ENCODE data around the gene KCTD2.
"Not testable (repeated sequence)": the region's sequence is repeated elsewhere in the genome, so short reads cannot be mapped to it uniquely, and the experiment has no call there.

Gene KCTD2

DNA sequence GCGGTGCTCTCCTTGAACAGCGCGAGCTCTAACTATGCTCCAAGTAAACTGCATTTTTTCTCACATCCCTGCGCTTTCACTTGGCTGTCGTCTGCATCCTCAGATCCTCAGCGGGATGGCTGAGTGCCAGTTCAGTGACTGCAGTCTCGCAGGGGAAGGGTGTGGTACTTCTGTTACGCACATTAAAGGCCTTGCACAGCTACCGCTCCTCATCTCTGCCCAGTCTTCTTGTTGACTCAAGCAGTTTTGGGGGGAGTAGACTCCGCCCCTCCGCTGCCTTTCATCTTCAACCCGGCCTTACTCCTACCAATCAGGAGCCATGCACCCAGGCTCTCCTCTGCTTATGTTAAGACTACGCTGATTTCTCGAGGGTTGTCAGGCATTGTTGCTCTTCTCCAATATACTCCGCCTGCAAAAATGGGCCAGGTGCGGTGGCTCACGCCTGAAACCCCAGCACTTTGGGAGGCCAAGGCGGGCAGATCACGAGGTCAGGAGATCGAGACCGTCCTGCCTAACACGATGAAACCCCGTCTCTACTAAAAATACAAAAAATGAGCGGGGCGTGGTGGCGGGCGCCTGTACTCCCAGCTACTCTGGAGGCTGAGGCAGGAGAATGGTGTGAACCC, 10.3 kb upstream of the KCTD2 start:
- ChIA-PET CTCF (interaction anchor here (0.7 to 1.9 kb wide), 2 partner anchors 69 to 76 kb away, joined by 3 to 6 read pairs; no protein-coding TSS in a partner anchor), POLR2A (interaction anchor here (0.8 to 3.5 kb wide), 8 partner anchors 10 to 164 kb away, joined by 3 to 82 read pairs (median 4); partner anchors contain the start of genes ARMC7, ATP5PD, FDXR and KCTD2)
- peak; percentile 60 for DNase-seq (ENCODE audit: extremely low spot score)
- TF ChIP-seq, protein P1, sequence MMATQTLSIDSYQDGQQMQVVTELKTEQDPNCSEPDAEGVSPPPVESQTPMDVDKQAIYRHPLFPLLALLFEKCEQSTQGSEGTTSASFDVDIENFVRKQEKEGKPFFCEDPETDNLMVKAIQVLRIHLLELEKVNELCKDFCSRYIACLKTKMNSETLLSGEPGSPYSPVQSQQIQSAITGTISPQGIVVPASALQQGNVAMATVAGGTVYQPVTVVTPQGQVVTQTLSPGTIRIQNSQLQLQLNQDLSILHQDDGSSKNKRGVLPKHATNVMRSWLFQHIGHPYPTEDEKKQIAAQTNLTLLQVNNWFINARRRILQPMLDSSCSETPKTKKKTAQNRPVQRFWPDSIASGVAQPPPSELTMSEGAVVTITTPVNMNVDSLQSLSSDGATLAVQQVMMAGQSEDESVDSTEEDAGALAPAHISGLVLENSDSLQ (IDR thresholded peaks at IDR 0.05) = peak; percentile 46; the same call in 1 of the 2 replicates
- TF ChIP-seq FOXM1 (IDR thresholded peaks at IDR 0.05; ENCODE audit: borderline replicate concordance) = no peak

DNA sequence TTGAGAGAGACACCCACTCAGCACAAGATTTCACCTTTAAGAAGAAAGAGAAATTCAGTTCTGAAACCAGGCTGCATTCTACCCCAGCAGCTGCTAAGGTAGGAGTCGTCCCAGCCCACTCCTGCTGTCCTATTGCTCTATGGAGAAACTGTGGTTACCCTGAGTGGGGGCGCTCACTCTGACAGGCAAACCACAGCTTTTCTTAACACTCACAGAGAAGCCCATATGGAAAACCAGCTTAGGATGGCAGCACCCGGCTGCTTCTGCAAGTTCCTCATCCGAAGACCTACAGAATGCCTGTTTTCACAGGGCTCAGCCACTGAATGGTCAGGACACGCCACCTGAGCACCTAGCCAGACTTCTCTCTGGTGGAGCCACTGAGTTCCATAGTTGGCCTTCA, 7.8 kb upstream of the KCTD2 start:
- DNase-seq (ENCODE audit: extremely low spot score) = no peak
- TF ChIP-seq TARDBP (IDR thresholded peaks at IDR 0.05) = no peak
- no peak for TF ChIP-seq FOXA1 (IDR thresholded peaks at IDR 0.05)
- no peak for TF ChIP-seq ELF4 (IDR thresholded peaks at IDR 0.05)
- no peak for TF ChIP-seq FOXM1 (IDR thresholded peaks at IDR 0.05; ENCODE audit: borderline replicate concordance)
- TF ChIP-seq CTBP1 (IDR thresholded peaks at IDR 0.05; ENCODE audit: borderline replicate concordance) = no peak
- TF ChIP-seq SUZ12 (IDR thresholded peaks at IDR 0.05) = no peak
- TF ChIP-seq LEF1 (IDR thresholded peaks at IDR 0.05; ENCODE audit: borderline replicate concordance) = no peak
- no peak for TF ChIP-seq FOXK2 (IDR thresholded peaks at IDR 0.05)
- TF ChIP-seq ARNT (IDR thresholded peaks at IDR 0.05) = no peak
- TF ChIP-seq BHLHE40 (IDR thresholded peaks at IDR 0.05; ENCODE audit: borderline replicate concordance) = no peak
- TF ChIP-seq ZNF384 (IDR thresholded peaks at IDR 0.05) = no peak
- ChIA-PET CTCF (no interaction called here), POLR2A (interaction anchor here (1.4 kb wide), 1 partner anchor 8 kb away, joined by 3 read pairs; the partner anchor contains the start of genes ATP5PD and KCTD2)

DNA sequence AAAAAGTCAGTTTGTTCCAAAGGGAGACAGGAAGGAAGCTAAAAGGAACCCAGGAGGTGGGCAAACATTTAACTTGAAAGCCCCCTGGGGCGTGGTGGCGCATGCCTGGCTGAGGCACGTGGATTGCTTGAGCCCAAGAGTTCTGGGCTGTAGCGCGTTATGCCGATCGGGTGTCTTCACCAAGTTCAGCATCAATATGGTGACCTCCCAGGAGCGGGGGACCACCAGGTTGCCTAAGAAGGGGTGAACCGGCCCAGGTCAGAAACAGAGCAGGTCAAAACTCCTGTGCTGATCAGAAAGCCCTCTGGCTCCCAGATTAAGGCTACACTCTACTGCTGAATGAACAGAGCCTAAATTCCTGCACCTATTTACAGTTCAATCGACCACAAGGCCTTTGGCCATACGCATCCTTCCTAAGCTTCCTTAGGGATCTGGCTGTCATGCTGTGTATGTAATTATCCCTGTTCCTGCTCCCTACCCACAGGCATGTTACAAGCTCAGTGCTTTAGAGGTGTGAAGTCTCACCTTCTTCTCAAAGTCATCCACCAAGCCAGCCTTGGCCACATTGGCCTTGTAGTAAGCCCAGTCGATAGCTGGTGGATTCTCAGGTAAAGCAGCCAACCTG, 5.3 kb upstream of the KCTD2 start:
- TF ChIP-seq FOXA1 (IDR thresholded peaks at IDR 0.05) (no peak), BHLHE40 (IDR thresholded peaks at IDR 0.05; ENCODE audit: borderline replicate concordance) (no peak), L3MBTL2 (conservative IDR thresholded peaks at IDR 0.05) (no peak), SP1 (IDR thresholded peaks at IDR 0.05) (no peak)
- ChIA-PET POLR2A (interaction anchor here (1.5 to 1.8 kb wide), 2 partner anchors 29 to 54 kb away, joined by 4 to 8 read pairs; partner anchors contain the start of genes CDR2L and MRPL58), CTCF (interaction anchor here (0.6 to 0.7 kb wide), 2 partner anchors 88 to 201 kb away, joined by 3 to 4 read pairs; no protein-coding TSS in a partner anchor)

DNA sequence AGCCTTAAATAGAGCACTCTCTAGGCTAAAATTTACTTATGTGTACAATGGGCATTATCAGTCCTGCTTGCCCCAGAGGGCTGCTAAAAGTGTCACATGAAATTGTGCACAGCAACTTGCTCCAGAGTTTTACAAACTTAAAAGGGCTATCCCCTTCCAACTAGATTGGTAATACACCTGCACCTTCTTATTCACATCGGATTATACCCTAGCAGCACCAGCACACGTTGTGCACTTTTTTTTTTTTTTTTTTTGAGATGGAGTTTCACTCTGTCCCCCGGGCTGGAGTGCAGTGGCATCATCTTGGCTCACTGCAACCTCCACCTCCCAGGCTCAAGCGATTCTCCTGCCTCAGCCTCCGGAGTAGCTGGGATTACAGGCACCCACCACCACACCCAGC, 3.2 kb upstream of the KCTD2 start:
- TF ChIP-seq ZNF384 (IDR thresholded peaks at IDR 0.05) = peak; percentile 64; the same call in 1 of the 2 replicates
- POLR2A ChIA-PET; DNase-seq (ENCODE audit: extremely low spot score): not testable (repeated sequence)
- CTCF ChIA-PET = interaction anchor here (0.6 kb wide), 1 partner anchor 379 kb away, joined by 5 read pairs; no protein-coding TSS in a partner anchor

More for the DNA sequence above, 5.3 kb upstream of the KCTD2 start:
- DNase-seq (ENCODE audit: extremely low spot score) = no peak

DNA sequence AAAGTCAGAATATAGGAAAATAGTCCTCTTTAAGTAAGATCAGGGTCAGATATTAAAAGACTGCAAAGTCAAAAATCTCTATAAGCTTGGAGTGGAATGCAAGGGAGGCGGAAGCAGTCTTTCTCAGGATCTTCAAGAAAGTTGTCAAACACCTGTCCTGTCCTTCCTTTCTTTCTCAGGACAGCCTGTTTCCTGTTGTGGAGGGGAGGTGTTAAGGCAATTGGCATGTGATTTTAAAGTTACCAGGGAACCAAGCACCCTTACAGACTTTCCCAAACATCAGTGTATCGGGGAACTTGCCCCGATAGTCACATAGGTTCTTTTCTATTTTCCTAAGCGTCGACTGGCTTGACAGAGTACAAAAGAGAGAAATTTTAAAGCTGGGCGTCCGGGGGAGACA, 2.3 kb upstream of the KCTD2 start:
- TF ChIP-seq CTBP1 (IDR thresholded peaks at IDR 0.05; ENCODE audit: borderline replicate concordance) = no peak
- TF ChIP-seq, protein P1 (IDR thresholded peaks at IDR 0.05) = no peak
- no peak for TF ChIP-seq NFRKB (IDR thresholded peaks at IDR 0.05)
- no peak for TF ChIP-seq BHLHE40 (IDR thresholded peaks at IDR 0.05; ENCODE audit: borderline replicate concordance)
- TF ChIP-seq LEF1 (IDR thresholded peaks at IDR 0.05; ENCODE audit: borderline replicate concordance) = no peak
- no peak for TF ChIP-seq ELF4 (IDR thresholded peaks at IDR 0.05)
- no peak for TF ChIP-seq FOXM1 (IDR thresholded peaks at IDR 0.05; ENCODE audit: borderline replicate concordance)
- no peak for TF ChIP-seq TARDBP (IDR thresholded peaks at IDR 0.05)
- no peak for TF ChIP-seq ZNF384 (IDR thresholded peaks at IDR 0.05)
- TF ChIP-seq ARNT (IDR thresholded peaks at IDR 0.05) = no peak
- no peak for TF ChIP-seq FOXK2 (IDR thresholded peaks at IDR 0.05)
- TF ChIP-seq SP1 (IDR thresholded peaks at IDR 0.05) = no peak
- no peak for DNase-seq (ENCODE audit: extremely low spot score)
- ChIA-PET CTCF (no interaction called here), POLR2A (no interaction called here)

DNA sequence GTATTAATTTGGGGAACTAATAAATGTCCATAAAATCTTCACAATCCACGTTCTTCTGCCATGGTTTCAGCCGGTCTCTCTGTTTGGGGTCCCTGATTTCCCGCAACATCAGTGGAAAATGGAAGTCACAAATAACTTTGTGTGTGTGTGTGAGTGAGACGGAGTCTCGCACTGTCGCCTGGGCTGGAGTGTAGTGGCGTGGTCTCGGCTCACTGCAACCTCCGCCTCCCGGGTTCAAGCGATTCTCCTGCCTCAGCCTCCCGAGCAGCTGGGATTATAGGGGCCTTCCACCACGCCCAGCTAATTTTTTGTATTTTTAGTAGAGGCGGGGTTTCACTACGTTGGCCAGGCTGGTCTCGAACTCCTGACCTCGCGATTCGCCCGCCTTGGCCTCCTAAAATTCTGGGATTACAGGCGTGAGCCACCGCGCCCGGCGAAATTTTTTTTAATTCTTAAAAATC, 1.0 kb upstream of the KCTD2 start:
- POLR2A ChIA-PET = interaction anchor here (0.5 to 3.5 kb wide), 6 partner anchors 10 to 68 kb away, joined by 3 to 31 read pairs (median 6); partner anchors contain the start of gene MRPL58

DNA sequence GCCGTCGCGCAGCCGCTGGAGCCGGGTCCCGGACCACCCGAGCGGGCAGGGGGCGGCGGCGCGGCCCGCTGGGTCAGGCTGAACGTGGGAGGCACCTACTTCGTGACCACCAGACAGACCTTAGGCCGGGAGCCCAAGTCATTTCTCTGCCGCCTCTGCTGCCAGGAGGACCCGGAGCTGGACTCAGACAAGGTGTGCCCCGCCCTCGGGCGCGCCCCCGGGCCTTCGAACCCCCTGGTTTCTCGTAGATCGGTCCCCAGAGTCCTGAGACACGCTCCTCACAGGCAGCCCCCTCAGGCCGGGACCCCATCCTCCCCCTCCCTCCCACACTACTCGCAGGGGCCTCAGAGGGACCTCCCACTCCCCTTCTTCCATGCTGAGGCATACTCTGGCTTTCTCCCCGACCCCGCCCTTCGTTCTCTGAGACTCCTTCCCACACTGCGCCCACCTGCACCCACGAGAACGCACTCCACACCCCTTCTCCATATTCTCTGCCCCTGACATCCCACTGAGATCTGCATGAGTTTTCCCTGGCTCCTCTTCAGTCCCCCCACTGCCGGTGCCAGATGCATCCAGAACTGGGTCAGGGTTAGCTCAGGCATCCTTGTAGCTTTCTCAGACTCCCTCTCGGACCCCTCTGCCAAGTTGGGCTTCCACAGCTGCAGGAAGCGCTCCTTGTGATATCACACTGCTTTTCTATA, 523 bp downstream of the KCTD2 start:
- DNase-seq (ENCODE audit: extremely low spot score) = no peak
- TF ChIP-seq FOXM1 (IDR thresholded peaks at IDR 0.05; ENCODE audit: borderline replicate concordance) (no peak), TARDBP (IDR thresholded peaks at IDR 0.05) (no peak)
- POLR2A ChIA-PET = interaction anchor here (0.6 to 3.5 kb wide), 9 partner anchors 9 to 160 kb away, joined by 3 to 31 read pairs (median 4); partner anchors contain the start of genes CDR2L and MRPL58
- CTCF ChIA-PET = interaction anchor here (0.9 kb wide), 1 partner anchor 12 kb away, joined by 4 read pairs; no protein-coding TSS in a partner anchor

More for the DNA sequence above, 1.0 kb upstream of the KCTD2 start:
- DNase-seq (ENCODE audit: extremely low spot score) = not testable (repeated sequence)
- CTCF ChIA-PET = interaction anchor here (0.7 kb wide), 1 partner anchor 117 kb away, joined by 3 read pairs; no protein-coding TSS in a partner anchor

Data from HEK293T (cell line).